Measurements from ENCODE around the gene CBX4. TPM values are rescaled to one million over a fixed set of nuclear protein-coding genes. Genes with fewer than 3 reads are reported as not detected.
A peak's percentile ranks its signal among the peaks of the same experiment; 100 is the strongest.

The CBX4 gene
- total RNA-seq, 4 donors from 2014 or later = 5.5 to 16.6 (median 10.6) TPM

DNA sequence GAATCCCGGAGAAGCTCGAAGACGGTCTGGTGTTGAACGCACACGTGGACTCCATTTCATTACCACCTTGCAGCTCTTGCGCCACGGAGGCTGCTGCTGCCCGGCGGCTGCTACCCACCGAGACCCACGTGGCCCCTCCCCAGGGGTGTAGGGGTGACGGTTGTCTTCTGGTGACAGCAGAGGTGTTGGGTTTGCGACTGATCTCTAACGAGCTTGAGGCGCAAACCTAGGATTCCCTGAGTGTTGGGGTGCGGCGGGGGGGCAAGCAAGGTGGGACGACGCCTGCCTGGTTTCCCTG is 1.7 kb upstream of the CBX4 start:
- DNase-seq (ENCODE audit: low spot score) (no peak), ATAC-seq (ENCODE audit: low FRiP score) (no peak)
- TF ChIP-seq, protein P1, sequence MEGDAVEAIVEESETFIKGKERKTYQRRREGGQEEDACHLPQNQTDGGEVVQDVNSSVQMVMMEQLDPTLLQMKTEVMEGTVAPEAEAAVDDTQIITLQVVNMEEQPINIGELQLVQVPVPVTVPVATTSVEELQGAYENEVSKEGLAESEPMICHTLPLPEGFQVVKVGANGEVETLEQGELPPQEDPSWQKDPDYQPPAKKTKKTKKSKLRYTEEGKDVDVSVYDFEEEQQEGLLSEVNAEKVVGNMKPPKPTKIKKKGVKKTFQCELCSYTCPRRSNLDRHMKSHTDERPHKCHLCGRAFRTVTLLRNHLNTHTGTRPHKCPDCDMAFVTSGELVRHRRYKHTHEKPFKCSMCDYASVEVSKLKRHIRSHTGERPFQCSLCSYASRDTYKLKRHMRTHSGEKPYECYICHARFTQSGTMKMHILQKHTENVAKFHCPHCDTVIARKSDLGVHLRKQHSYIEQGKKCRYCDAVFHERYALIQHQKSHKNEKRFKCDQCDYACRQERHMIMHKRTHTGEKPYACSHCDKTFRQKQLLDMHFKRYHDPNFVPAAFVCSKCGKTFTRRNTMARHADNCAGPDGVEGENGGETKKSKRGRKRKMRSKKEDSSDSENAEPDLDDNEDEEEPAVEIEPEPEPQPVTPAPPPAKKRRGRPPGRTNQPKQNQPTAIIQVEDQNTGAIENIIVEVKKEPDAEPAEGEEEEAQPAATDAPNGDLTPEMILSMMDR (IDR thresholded peaks at IDR 0.05) = no peak

DNA sequence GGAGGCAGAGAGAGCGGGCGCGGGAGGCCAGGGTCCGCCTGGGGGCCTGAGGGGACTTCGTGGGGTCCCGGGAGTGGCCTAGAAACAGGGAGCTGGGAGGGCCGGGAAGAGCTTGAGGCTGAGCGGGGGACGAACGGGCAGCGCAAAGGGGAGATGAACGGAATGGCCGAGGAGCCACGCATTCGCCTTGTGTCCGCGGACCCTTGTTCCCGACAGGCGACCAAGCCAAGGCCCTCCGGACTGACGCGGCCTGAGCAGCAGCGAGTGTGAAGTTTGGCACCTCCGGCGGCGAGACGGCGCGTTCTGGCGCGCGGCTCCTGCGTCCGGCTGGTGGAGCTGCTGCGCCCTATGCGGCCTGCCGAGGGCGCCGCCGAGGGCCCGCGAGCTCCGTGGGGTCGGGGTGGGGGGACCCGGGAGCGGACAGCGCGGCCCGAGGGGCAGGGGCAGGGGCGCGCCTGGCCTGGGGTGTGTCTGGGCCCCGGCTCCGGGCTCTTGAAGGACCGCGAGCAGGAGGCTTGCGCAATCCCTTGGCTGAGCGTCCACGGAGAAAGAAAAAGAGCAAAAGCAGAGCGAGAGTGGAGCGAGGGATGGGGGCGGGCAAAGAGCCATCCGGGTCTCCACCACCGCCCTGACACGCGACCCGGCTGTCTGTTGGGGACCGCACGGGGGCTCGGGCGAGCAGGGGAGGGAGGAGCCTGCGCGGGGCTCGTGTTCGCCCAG is 1.2 kb upstream of the CBX4 start:
- ATAC-seq (ENCODE audit: low FRiP score) (no peak), DNase-seq (ENCODE audit: low spot score) (no peak)
- TF ChIP-seq, protein P1 (IDR thresholded peaks at IDR 0.05) = no peak

DNA sequence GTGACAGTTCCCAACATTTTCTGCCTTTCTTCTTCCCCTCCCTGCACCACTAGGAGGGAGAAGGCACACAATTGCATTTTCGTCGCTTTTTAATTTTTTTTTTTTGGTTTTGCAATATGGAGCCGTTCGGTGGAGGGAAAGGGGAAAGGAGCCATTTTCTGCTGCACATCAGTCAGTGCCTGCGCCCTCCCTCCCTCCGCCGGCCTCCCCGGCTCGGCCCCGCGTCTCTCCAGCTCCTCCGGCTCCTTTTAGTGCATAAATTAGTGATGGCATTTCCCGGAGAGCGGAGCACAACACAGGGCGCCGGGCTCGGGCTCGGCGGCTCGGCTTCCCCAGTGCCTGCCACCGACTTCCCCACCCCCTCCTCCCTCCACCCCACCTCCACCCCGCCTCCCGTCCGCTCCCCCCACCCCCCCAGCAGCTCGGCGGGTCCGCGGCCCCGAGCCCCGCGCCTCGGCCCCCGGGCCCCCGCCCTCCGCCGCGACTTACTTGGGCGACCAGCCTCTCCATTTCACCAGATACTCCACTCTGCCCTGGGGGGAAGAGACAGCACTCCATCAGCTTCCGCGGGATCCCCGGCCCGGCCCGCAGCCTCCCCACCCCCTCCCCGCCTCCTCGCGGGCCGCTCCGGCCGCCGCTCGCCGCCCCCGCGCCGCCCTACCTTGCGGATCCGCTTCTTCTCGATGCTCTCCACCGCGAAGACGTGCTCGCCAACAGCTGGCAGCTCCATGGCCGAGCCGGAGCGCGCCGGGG is 542 bp downstream of the CBX4 start:
- ATAC-seq (ENCODE audit: low FRiP score) (no peak), DNase-seq (ENCODE audit: low spot score) (no peak)
- TF ChIP-seq, protein P1 (IDR thresholded peaks at IDR 0.05) = no peak

DNA sequence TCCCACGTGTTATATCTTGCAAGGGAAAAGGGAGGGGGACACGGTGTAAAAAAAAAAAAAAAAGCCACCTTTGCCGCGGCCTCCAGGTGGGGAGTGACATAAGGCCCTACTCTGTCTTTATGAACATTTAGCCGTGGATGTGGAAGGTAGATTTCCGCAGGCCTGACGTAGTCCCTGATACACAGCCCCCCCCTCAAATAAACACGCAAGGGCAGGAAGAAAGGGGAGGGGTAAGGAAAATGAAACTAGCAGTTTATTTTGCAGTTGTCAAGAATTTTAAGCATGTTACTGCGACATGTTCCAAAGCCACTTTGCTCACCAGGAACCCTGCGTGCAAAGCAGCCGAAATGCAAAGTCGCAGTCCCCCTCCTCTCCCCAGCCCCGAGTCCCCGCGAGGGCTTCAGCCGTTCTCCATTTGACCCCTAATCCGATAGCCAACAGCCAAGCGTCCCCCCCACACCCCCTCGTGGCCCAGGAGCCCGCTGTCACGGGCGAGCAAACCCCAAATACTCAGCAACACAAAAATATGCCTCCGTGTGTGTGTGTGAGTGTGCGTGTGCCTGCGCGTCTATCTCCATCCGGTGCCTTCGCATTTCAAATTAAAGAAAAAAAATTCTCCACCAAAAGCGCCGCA is 1.2 kb downstream of the CBX4 start:
- no peak for DNase-seq (ENCODE audit: low spot score)
- TF ChIP-seq, protein P1 (IDR thresholded peaks at IDR 0.05) = no peak
- no peak for ATAC-seq (ENCODE audit: low FRiP score)

DNA sequence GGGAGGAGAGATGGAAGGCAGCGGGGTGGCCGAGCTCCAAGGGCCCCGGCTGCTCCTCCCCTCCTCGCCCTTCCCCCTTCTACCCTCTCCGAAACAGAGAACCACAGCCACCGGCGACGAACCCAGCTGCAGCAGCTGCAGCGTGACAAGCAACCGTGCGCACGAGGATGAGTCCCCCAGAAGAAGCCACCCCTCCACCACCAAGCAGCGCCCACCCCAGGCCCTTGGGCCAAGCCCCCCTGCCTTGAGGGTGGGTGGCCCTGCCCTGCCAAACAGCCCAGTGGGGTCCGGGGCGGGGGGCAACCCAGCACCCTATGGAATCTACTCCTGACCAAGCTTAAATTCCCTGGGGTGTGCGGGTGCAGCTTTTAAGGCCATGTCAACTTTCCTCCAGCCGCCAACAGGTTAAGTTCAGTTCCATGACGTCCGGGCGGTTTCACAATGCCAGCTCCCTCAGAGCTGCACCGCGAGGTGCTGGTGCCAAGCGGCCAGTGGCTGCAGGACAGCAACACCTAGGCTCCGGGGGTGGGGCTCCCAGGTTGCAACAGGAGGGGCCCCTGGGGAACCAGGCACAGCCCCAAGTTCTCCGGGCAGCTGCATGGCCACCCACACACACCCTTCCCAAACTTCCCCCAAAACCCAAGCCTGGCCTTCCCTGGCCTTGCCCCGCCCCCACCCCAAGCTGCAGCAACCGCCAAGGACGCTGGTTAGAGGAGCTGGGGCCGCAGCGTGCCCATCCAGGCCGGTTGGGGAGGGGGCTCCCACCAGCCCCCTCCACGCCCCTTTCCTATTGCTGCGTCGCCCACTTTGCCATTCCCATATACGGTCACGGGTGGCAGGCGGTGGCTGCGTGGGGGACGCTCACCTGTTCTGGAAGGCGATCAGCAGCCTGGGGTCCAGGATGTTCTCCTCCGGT is 2.0 kb downstream of the CBX4 start:
- TF ChIP-seq, protein P1 (IDR thresholded peaks at IDR 0.05) = no peak
- DNase-seq (ENCODE audit: low spot score) (peak; percentile 47), ATAC-seq (ENCODE audit: low FRiP score) (no peak)

DNA sequence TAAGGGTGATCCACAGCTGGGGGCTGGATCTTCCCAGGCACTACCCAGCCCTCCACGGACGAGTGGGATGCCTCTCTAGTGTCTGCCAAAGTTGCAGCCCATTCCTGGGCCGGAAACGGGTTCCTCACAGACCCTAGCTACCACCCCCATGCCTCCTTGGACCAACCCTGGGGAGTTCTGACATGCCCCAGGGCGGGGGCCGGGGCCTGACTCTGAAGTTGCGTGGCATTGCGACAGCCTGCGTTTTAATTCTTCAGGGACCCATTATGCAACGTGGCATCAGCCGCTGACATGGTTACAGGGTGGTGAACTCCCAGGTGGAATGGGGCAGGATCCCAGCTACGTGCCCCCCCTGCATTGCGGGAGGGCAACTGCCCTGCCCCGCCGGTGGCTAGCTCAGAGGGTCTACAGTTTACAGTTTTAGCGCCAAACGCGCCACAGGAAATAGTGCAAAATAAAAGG is 2.7 kb downstream of the CBX4 start:
- DNase-seq (ENCODE audit: low spot score) (no peak), ATAC-seq (ENCODE audit: low FRiP score) (no peak)
- TF ChIP-seq, protein P1 (IDR thresholded peaks at IDR 0.05) = no peak
